HG03060 (cell line): ENCODE results near the gene NDUFA11.
"Not testable (repeated sequence)": the region's sequence is repeated elsewhere in the genome, so short reads cannot be mapped to it uniquely, and the experiment has no call there.

ENCODE experiments used
- ATAC-seq: cut with Tn5 transposase; IDR thresholded peaks from one replicate; pipeline ENCODE4 v1.9.1; 2021; ENCODE audit warnings: low read depth, moderate number of reproducible peaks; ENCODE audit not compliant: unreplicated experiment

NDUFA11 gene

GRCh38 chr19:5864725-5865486, 38.7 kb downstream of the NDUFA11 start:
- ATAC-seq: no peak

- no peak for ATAC-seq
Measured at GRCh38 chr19:5864013-5864720, 39.4 kb downstream of the NDUFA11 start.

- no peak for ATAC-seq
Measured at GRCh38 chr19:5863030-5863665, 40.4 kb downstream of the NDUFA11 start.

GRCh38 chr19:5857203-5858081, 46.1 kb downstream of the NDUFA11 start:
- no peak for ATAC-seq

- not testable (repeated sequence) for ATAC-seq
Measured at GRCh38 chr19:5855151-5855550, 48.4 kb downstream of the NDUFA11 start.

GRCh38 chr19:5854121-5854520, 49.5 kb downstream of the NDUFA11 start:
- not testable (repeated sequence) for ATAC-seq

- ATAC-seq: no peak
Measured at GRCh38 chr19:5851302-5851701, 52.3 kb downstream of the NDUFA11 start, which contains the start of gene FUT3. FUT3 (minus strand) TSS chr19:5851449.

- no peak for ATAC-seq
Measured at GRCh38 chr19:5850743-5851293, 52.8 kb downstream of the NDUFA11 start.

- no peak for ATAC-seq
Measured at GRCh38 chr19:5850189-5850588, 53.4 kb downstream of the NDUFA11 start.

- not testable (repeated sequence) for ATAC-seq
Measured at GRCh38 chr19:5848621-5849020, 55.0 kb downstream of the NDUFA11 start.

- not testable (repeated sequence) for ATAC-seq
Measured at GRCh38 chr19:5847846-5848245, 55.7 kb downstream of the NDUFA11 start.
